Kidney epithelial cell (primary cell): ENCODE results near the gene TTC33. TPM values are rescaled to one million over a fixed set of nuclear protein-coding genes. Genes with fewer than 3 reads are reported as not detected.

Source experiments
- DNase-seq: peaks from one replicate; pipeline ENCODE4 v3.0.0-alpha.2; 2010; ENCODE audit warnings: low read depth
- H3K27me3 ChIP-seq: 2 replicates; pipeline ENCODE4 v1.6.0; 2011; ENCODE audit warnings: low read length; ENCODE audit not compliant: control insufficient read depth, insufficient read depth
- H3K36me3 ChIP-seq: 2 replicates; pipeline ENCODE4 v1.5.1; 2011; ENCODE audit warnings: low read length; ENCODE audit not compliant: control insufficient read depth, insufficient read depth
- H3K4me3 ChIP-seq: 2 replicates; pipeline ENCODE4 v1.5.1; 2011; ENCODE audit warnings: low read depth, mild to moderate bottlenecking, control low read depth, low read length
- CTCF ChIP-seq: IDR thresholded peaks from 2 replicates; pipeline ENCODE4 v1.5.1; 2011; ENCODE audit warnings: mild to moderate bottlenecking, moderate library complexity, low read length, control low read depth, inconsistent platforms; ENCODE audit not compliant: insufficient read depth, poor library complexity, severe bottlenecking
- total RNA-seq: library from RNA; depleted of rRNA; stranded (reverse); fragments of >200 nt; gene quantifications from 2 replicates; pipeline ENCODE4 v1.2.3, GENCODE V29; 2015

TTC33 gene
- total RNA-seq, 1 donor from 2014 or later = 13.8 TPM

- no peak for DNase-seq
- H3K36me3 ChIP-seq = no peaks in the 10 kb centered on the region
- no peak for TF ChIP-seq CTCF
- no peak overlapping the region for H3K4me3 ChIP-seq
- H3K27me3 ChIP-seq = no peaks in the 10 kb centered on the region
These were observed 269.1 kb downstream of the TTC33 start for GRCh38 chr5:40486437-40487275.

GRCh38 chr5:40485021-40485998, 270.5 kb downstream of the TTC33 start:
- no peak for TF ChIP-seq CTCF
- no peak for DNase-seq
- H3K4me3 ChIP-seq = no peak overlapping the region
- no peaks in the 10 kb centered on the region for H3K27me3 ChIP-seq
- H3K36me3 ChIP-seq = no peaks in the 10 kb centered on the region

- Histone ChIP-seq H3K27me3 (no peaks in the 10 kb centered on the region), H3K4me3 (no peak overlapping the region), H3K36me3 (no peaks in the 10 kb centered on the region)
- TF ChIP-seq CTCF = no peak
- DNase-seq = no peak
These were observed 271.3 kb downstream of the TTC33 start for GRCh38 chr5:40484495-40484894.

- Histone ChIP-seq H3K27me3 (no peaks in the 10 kb centered on the region), H3K36me3 (no peaks in the 10 kb centered on the region), H3K4me3 (no peak overlapping the region)
- no peak for TF ChIP-seq CTCF
- no peak for DNase-seq
These were observed 272.4 kb downstream of the TTC33 start for GRCh38 chr5:40483316-40483715.

GRCh38 chr5:40481241-40481640, 274.5 kb downstream of the TTC33 start:
- DNase-seq = no peak
- no peaks in the 10 kb centered on the region for H3K27me3 ChIP-seq
- H3K36me3 ChIP-seq = no peaks in the 10 kb centered on the region
- TF ChIP-seq CTCF = no peak
- H3K4me3 ChIP-seq = no peak overlapping the region
